ENCODE data around the gene TIFAB. TPM values are rescaled to one million over a fixed set of nuclear protein-coding genes. Genes with fewer than 3 reads are reported as not detected.

The TIFAB gene
- total and polyA plus RNA-seq, 2 experiments from 2014 or later: not detected

DNA sequence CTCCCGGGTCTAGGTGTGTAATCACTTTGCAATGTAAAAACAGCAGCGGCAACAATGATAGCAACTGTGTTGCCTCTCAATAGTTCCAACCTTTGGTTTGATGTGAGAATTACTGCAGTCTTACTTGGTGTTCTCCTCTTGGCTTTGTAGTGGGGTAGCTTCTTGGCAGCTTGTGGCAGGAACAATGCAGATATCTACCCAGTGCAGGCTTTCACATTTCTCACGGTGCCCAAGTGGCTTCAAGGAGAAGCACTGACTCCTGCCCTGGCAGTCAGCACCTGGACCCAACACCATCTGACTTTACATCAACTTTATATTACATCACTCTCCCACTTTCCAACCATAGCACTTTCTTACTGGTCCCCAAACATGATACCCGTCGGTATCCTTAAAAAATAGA lies 28.4 kb upstream of the TIFAB start:
- H3K27me3 ChIP-seq (ENCODE audit: insufficient read depth): peaks cover 89% of the 10 kb centered on the region
- peaks cover 31% of the 10 kb centered on the region for H3K4me1 Mint-ChIP-seq
- H3K4me2 ChIP-seq: no peak overlapping the region
- H3K9me2 ChIP-seq (ENCODE audit: insufficient read depth): no peaks in the 10 kb centered on the region
- H2AFZ ChIP-seq: no peak overlapping the region
- TF ChIP-seq, protein P1, sequence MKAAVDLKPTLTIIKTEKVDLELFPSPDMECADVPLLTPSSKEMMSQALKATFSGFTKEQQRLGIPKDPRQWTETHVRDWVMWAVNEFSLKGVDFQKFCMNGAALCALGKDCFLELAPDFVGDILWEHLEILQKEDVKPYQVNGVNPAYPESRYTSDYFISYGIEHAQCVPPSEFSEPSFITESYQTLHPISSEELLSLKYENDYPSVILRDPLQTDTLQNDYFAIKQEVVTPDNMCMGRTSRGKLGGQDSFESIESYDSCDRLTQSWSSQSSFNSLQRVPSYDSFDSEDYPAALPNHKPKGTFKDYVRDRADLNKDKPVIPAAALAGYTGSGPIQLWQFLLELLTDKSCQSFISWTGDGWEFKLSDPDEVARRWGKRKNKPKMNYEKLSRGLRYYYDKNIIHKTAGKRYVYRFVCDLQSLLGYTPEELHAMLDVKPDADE (IDR thresholded peaks at IDR 0.05): no peak
- TF ChIP-seq POLR2AphosphoS5 (IDR thresholded peaks at IDR 0.05; ENCODE audit: low read depth) (no peak), EZH2 (IDR thresholded peaks at IDR 0.05; ENCODE audit: low read depth, unreplicated experiment) (no peak), JUNB (IDR thresholded peaks at IDR 0.05; ENCODE audit: unreplicated experiment) (no peak), ZNF331 (CRISPR knock-in tag; IDR thresholded peaks at IDR 0.05; ENCODE audit: low read depth) (no peak), EZH2phosphoT487 (IDR thresholded peaks at IDR 0.05; ENCODE audit: unreplicated experiment) (no peak), STAT1 (IDR thresholded peaks at IDR 0.05; ENCODE audit: unreplicated experiment) (no peak), NANOG (IDR thresholded peaks at IDR 0.05; ENCODE audit: borderline replicate concordance) (no peak), ZNF114 (CRISPR knock-in tag; IDR thresholded peaks at IDR 0.05) (no peak), CREB1 (CRISPR knock-in tag; IDR thresholded peaks at IDR 0.05; ENCODE audit: low read depth) (no peak)
- TF ChIP-seq, protein P2, sequence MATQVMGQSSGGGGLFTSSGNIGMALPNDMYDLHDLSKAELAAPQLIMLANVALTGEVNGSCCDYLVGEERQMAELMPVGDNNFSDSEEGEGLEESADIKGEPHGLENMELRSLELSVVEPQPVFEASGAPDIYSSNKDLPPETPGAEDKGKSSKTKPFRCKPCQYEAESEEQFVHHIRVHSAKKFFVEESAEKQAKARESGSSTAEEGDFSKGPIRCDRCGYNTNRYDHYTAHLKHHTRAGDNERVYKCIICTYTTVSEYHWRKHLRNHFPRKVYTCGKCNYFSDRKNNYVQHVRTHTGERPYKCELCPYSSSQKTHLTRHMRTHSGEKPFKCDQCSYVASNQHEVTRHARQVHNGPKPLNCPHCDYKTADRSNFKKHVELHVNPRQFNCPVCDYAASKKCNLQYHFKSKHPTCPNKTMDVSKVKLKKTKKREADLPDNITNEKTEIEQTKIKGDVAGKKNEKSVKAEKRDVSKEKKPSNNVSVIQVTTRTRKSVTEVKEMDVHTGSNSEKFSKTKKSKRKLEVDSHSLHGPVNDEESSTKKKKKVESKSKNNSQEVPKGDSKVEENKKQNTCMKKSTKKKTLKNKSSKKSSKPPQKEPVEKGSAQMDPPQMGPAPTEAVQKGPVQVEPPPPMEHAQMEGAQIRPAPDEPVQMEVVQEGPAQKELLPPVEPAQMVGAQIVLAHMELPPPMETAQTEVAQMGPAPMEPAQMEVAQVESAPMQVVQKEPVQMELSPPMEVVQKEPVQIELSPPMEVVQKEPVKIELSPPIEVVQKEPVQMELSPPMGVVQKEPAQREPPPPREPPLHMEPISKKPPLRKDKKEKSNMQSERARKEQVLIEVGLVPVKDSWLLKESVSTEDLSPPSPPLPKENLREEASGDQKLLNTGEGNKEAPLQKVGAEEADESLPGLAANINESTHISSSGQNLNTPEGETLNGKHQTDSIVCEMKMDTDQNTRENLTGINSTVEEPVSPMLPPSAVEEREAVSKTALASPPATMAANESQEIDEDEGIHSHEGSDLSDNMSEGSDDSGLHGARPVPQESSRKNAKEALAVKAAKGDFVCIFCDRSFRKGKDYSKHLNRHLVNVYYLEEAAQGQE (IDR thresholded peaks at IDR 0.05; ENCODE audit: unreplicated experiment): no peak
- TF ChIP-seq, protein P3, sequence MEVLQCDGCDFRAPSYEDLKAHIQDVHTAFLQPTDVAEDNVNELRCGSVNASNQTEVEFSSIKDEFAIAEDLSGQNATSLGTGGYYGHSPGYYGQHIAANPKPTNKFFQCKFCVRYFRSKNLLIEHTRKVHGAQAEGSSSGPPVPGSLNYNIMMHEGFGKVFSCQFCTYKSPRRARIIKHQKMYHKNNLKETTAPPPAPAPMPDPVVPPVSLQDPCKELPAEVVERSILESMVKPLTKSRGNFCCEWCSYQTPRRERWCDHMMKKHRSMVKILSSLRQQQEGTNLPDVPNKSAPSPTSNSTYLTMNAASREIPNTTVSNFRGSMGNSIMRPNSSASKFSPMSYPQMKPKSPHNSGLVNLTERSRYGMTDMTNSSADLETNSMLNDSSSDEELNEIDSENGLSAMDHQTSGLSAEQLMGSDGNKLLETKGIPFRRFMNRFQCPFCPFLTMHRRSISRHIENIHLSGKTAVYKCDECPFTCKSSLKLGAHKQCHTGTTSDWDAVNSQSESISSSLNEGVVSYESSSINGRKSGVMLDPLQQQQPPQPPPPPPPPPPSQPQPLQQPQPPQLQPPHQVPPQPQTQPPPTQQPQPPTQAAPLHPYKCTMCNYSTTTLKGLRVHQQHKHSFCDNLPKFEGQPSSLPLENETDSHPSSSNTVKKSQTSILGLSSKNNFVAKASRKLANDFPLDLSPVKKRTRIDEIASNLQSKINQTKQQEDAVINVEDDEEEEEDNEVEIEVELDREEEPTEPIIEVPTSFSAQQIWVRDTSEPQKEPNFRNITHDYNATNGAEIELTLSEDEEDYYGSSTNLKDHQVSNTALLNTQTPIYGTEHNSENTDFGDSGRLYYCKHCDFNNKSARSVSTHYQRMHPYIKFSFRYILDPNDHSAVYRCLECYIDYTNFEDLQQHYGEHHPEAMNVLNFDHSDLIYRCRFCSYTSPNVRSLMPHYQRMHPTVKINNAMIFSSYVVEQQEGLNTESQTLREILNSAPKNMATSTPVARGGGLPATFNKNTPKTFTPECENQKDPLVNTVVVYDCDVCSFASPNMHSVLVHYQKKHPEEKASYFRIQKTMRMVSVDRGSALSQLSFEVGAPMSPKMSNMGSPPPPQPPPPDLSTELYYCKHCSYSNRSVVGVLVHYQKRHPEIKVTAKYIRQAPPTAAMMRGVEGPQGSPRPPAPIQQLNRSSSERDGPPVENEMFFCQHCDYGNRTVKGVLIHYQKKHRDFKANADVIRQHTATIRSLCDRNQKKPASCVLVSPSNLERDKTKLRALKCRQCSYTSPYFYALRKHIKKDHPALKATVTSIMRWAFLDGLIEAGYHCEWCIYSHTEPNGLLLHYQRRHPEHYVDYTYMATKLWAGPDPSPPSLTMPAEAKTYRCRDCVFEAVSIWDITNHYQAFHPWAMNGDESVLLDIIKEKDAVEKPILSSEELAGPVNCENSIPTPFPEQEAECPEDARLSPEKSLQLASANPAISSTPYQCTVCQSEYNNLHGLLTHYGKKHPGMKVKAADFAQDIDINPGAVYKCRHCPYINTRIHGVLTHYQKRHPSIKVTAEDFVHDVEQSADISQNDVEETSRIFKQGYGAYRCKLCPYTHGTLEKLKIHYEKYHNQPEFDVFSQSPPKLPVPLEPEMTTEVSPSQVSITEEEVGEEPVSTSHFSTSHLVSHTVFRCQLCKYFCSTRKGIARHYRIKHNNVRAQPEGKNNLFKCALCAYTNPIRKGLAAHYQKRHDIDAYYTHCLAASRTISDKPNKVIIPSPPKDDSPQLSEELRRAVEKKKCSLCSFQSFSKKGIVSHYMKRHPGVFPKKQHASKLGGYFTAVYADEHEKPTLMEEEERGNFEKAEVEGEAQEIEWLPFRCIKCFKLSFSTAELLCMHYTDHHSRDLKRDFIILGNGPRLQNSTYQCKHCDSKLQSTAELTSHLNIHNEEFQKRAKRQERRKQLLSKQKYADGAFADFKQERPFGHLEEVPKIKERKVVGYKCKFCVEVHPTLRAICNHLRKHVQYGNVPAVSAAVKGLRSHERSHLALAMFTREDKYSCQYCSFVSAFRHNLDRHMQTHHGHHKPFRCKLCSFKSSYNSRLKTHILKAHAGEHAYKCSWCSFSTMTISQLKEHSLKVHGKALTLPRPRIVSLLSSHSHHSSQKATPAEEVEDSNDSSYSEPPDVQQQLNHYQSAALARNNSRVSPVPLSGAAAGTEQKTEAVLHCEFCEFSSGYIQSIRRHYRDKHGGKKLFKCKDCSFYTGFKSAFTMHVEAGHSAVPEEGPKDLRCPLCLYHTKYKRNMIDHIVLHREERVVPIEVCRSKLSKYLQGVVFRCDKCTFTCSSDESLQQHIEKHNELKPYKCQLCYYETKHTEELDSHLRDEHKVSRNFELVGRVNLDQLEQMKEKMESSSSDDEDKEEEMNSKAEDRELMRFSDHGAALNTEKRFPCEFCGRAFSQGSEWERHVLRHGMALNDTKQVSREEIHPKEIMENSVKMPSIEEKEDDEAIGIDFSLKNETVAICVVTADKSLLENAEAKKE (CRISPR knock-in tag; IDR thresholded peaks at IDR 0.05): no peak
- TF ChIP-seq, protein P4, sequence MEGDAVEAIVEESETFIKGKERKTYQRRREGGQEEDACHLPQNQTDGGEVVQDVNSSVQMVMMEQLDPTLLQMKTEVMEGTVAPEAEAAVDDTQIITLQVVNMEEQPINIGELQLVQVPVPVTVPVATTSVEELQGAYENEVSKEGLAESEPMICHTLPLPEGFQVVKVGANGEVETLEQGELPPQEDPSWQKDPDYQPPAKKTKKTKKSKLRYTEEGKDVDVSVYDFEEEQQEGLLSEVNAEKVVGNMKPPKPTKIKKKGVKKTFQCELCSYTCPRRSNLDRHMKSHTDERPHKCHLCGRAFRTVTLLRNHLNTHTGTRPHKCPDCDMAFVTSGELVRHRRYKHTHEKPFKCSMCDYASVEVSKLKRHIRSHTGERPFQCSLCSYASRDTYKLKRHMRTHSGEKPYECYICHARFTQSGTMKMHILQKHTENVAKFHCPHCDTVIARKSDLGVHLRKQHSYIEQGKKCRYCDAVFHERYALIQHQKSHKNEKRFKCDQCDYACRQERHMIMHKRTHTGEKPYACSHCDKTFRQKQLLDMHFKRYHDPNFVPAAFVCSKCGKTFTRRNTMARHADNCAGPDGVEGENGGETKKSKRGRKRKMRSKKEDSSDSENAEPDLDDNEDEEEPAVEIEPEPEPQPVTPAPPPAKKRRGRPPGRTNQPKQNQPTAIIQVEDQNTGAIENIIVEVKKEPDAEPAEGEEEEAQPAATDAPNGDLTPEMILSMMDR (conservative IDR thresholded peaks at IDR 0.05; ENCODE audit: low read depth in 2 of 2): no peak
- H3K27ac Mint-ChIP-seq: no peak overlapping the region
- H3K36me3 Mint-ChIP-seq (ENCODE audit: low read depth): no peaks in the 10 kb centered on the region
- DNase-seq (ENCODE audit: low spot score): no peak
- H3K4me3 ChIP-seq: no peak overlapping the region
- H3K79me2 ChIP-seq (replicated peaks; ENCODE audit: insufficient read depth): no peaks in the 10 kb centered on the region
- peaks cover 19% of the 10 kb centered on the region for H3K4me1 ChIP-seq (ENCODE audit: insufficient read depth)
- H3K4me3 Mint-ChIP-seq: no peak overlapping the region
- ATAC-seq: no peak
- no peaks in the 10 kb centered on the region for H3F3A ChIP-seq (replicated peaks; ENCODE audit: low read depth)
- no peak overlapping the region for H3K27ac ChIP-seq (ENCODE audit: low read depth)
- H3K36me3 ChIP-seq (ENCODE audit: insufficient read depth): no peaks in the 10 kb centered on the region
- peaks cover 12% of the 10 kb centered on the region; the same call in 1 of the 2 replicates for H4K20me1 ChIP-seq (replicated peaks; ENCODE audit: insufficient read depth)
- H3K27me3 Mint-ChIP-seq (ENCODE audit: insufficient read depth, low read depth, poor library complexity): peaks cover 46% of the 10 kb centered on the region
- H3K9me3 Mint-ChIP-seq: no peaks in the 10 kb centered on the region

All from GM23338 (cell line).